NCI-H1417 treated with DMSO at 0.1 percent for 48 hours (cell line): Measurements from ENCODE around the gene ADSS1.

Source experiments
- DNase-seq: peaks from one replicate; lab custom pipeline; 2025; lab: John Stamatoyannopoulos, UW

Gene ADSS1

DNA sequence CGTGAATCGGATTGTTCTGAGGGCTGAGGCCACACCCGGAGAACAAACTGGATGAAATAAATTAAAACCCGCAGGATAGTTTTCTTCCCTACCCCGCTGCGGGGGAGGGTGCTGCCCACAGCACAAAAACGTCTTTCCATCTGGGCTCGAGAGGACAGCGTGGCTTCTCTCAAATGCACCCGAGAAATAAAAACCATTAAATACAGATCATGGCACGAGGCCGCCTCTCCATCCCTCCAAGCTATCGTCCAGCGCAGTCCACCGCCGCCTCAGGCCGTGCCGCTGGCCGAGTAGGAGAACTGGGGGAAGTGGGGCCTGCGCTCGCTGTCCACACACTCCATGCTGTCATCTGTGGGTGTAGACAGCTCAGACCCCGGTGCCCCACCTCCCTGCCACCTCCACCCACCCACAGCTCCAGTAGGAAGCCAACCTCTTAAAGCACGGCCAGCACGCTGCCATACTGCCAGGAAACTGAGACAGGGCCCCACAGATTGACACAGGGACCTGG is 46.1 kb downstream of the ADSS1 start:
- DNase-seq, result no peak

DNA sequence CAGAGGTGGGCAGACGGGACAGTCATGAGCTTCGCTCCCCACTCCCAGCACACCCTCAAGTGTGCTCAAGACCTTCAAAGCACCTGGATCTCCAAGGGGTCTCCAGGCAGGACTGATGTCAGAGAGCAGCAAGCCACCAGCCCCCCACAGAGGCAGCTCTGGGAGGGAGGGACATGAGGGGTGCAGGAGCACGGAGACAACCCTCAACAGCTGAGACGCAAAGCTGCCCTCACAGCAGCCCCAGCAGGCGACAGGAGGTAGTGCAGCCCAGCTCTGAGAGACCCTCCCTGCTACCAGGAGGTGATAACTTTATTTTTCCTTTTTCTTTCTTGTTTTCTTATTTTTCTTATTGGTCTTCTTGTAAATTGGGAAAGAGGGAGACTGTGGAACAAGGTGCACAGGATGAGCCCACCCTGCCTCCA is 46.8 kb downstream of the ADSS1 start:
- DNase-seq, result no peak

DNA sequence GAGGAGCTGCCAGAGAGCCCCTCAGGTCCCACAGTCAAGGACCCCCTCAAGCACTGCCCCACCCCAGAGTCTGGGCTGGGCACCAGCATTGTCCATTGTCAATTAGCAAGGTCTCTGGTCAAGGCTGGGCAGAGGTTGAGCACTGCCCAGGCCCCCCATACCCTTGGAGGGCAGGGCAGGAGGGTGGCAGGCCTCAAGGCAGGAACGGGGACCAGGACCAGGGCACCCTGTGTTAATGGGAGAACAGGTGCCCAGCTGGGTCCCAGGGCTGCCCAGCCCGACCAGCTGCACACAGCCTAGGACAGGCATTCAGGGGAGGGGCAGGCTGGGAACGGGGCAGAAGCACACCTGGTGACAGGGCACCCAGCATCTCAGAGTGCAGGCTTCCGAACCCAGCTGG is 47.3 kb downstream of the ADSS1 start:
- no peak for DNase-seq

DNA sequence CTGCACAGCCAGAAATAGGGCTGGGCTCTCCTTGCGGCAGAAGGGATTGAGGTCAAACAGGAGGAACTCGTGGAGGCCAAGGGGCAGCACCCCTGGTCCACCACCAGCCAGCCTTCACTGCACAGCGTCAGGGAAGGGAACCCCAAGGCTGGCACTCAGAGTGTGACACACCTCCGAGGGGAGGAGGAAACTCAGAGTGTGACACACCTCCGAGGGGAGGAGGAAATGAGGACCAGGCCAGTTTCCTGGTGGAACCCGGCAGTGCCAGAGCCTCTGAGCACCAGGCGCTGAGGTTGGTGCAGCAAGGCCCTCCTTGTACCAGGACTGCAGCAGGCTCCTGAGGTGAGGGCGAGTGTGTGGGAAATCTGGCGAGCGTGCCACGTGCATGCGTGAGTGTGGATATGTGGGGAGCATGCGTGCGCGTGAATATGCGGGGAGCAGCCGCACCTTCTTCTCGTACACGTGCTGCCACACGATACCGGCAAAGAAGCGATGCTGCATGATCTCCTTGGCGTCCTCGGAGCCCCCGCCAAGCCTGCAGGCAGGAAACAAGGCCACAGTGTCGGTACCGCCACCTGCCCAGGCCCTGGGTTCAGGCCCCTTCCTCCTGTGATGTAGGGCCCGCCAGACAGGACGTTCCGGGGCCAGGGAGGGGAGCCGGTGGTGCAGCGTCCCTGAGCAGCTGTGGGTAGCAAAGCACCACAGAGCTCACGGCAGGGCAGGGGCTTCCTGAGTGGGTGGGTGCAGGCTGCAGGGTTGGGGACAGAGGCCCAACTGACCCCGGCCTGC is 48.1 kb downstream of the ADSS1 start:
- DNase-seq, result no peak

DNA sequence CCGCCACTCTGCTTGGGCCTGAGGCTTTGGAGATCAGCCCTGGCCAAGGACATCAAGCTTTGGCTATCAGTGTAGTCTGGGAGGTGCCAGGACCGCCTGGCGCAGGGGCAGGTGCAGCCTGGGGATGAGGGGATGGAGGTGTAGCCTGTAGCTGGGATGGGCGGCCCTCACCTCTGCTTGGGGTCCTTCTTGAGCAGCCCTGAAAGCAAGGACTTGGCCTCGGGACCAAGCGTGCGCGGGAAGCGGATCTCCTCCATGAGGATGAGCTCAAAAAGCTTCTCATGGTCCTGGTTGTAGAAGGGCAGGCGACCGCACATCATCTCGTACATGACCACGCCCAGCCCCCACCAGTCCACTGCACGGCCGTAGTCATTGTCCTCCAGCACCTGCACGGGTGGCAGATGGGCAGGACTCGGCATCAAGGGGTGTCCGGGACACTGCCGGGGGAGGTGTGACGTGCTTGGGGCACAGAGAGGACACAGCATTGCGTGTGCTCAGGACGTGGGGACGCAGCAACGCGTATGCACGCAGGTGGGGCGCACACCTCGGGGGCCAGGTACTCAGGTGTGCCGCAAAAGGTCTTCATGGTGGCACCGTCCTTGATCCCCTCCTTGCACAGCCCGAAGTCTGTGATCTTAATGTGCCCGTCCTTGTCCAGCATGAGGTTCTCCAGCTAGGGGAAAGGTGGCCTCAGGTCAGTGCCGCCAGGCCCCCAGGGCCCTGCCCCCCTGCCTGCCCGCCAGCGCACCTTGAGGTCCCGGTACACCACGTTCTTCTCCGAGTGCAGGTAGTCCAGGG is 48.9 kb downstream of the ADSS1 start:
- no peak for DNase-seq

DNA sequence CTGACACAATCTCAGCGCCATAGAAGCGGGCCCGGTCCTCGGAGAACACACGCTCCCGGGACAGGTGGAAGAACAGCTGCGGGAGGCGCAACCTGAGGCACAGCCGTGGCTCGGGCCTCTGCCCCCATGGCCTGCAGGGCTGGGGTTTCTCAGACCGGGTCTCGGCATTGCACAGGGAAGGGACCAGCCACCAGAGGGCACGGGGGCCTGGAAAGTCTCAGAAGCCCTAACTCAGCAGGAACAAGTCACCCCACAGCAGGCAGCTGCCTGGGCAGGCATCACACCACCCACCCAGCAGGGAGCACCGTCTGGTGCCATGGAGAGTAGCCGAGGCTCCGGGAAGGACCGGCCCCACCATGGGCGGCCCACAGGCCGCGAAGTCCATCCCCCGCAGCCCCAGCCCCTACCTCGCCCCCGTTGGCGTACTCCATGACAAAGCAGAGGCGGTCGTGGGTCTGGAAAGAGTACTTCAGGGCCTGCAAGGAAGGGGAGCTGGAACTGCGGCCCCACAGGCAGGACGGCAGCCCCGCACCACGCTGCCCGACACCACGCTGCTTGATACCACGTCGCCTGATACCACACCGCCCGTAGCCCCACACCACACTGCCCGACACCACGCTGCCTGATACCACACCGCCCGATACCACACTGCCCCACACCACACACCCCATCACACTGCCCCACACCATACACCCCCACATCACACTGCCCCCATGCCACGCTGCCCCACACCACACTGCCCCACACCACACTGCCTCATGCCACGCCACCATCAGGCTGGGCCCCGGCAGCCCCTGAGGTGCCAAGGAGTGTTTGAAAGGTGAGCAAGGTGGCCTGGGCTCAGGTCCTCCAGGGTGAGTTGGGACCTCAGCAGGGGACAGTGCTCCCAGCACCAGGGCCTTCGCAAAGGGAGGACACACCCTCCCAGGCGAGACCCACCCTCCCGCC is 49.8 kb downstream of the ADSS1 start:
- no peak for DNase-seq

DNA sequence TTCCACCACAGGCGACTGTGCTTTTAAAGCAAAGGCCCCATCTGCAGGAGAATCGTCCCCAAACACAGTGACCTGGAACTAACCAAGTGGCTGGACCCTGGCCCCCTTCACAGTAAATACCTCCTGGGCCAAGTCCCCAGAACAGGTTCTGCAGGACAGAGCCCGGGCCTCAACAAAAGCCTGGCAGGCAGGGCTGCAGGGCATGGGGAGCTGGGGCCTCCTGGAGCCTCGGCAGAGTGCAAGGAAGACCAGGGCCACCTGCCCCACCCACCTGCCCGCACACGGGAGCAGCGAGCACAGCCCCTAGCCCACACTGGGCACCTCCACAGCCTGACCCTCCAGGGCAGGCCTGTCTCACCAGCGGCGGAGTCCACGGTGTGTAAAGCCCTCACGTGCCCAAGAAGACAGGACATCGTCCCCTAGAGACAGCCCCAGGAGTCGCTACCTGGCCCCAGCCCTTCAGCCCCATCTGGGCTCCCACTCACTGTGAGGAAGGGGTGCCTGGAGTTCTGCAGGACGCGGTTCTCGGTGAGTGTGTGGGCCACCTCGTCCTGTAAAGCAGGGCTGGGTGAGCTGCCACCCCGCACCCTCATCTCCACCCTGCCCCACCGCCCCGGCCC is 50.5 kb downstream of the ADSS1 start:
- no peak for DNase-seq

DNA sequence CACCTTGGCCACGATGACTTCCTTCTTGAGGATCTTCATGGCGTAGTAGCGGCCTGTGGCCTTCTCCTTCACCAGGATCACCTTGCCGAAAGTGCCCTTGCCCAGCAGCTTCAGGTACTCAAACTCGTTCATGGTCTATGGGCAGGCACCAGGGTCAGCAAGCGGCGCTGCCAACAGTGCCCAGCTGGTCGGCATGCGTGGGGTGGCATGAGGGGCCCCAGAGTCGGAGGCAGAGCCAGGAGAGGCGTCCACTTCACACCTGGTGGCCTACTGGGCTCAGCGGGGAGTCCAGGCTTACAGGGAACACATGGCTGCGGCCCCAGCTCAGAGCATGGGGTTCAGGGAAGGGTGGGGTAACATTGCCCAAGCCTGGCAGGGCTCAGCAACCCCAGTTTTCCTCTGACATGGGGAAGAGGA is 51.1 kb downstream of the ADSS1 start:
- DNase-seq, result no peak

DNA sequence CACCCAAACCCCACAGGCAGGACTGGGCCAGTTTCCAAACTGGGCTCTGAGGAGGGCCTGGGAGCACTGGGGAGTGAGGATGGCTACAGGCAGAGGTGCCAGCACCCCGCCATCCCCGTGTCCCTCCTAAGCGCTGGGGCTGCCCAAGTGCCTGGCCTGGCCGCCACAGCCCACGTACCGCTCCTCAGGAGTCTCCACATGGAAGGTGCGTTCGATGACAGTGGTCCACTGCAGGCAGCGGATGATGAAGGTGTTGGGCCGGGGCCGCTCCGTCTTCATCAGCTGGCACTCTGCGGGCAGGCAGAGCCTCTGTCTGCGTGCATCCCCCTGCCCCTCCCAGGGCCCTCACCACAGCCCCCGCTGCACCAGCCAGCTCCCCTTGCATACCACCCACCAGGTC is 52.5 kb downstream of the ADSS1 start:
- DNase-seq, result no peak

DNA sequence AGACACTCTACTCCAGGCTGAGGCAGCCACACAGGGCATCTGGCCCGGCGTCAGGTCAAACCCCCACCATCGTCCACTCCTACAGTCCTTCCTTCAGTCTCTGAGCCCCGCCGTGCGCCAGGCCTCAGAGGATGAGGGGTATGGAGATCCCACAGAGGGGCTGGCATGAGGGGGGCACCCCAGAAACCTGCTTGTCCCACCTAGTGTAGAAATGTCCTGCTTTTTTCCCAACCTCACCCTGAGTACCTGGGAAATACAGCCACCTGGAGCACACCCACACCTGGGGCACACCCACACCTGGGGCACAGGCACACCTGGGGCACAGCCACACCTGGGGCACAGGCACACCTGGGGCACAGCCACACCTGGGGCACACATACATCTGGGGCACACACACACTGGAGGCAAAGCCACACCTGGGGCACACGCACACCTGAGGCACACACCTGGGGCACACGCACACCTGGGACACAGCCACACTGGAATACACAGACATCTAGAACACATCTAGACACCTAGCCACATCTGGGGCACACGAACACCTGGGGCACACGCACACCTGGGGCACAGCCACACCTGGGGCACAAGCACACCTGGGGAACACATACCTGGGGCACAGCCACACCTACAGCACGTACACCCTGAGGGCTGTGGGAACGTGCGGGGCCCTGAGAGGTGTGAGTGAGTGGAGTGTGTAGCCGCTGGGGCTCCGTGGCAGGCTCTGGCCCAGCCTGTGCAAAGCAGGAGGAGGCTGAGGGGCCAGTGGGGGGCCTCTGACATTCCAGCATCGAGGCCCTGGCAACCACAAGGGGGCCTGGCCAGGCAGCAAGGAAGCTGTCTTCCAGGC is 53.2 kb downstream of the ADSS1 start:
- DNase-seq, result no peak

DNA sequence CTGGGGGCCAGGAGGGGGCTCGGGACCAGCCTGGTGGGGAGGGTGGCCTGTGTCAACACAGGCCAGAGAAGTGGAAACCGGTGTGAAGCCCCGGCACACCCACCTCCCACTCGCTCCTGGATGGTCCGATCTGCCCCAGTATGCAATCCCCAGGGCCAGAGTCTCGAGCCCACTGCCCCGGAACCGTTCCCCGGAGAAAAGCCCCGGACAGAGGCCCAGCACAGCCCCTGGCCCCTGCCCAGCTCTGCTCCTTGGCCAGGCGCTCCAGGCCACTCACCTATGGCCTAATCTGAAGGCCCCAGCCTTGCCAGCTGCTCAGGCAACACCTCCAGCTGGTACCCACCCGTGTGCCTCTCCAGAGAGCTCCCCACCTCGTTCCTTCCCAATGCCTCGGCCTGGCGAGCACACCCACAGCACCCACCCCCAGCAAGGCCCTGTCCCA is 53.8 kb downstream of the ADSS1 start:
- DNase-seq, result no peak

DNA sequence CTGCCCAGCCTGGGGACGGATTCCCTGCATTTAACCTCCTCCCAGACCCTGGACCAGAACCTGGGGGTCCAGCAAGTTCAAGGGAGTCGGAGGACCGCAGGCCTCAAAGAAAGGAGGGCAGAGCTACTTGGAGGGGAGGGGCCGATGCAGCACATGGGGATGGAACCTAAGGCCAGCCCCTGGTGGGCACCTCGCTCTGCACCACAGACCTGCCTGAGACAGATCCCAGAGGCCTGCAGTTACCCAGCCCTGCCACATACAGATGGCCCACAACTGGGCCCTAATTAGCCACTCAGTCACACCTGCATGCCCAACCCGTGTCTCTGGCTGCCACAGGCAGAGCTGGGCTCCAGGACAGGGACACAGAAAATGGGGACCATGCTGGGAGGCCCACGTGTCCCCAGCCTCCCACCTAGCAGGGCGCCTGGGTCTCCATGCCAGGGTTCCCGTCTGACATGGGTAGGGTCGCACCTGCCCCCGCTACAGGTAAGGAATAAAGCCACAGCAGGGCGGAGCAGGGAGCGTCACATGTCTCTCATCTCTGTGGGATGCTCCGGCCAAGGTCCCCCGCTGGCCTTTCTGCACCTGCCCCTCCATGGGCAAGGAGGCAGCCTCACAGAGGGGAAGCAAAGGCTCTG is 54.8 kb downstream of the ADSS1 start:
- DNase-seq, result no peak

DNA sequence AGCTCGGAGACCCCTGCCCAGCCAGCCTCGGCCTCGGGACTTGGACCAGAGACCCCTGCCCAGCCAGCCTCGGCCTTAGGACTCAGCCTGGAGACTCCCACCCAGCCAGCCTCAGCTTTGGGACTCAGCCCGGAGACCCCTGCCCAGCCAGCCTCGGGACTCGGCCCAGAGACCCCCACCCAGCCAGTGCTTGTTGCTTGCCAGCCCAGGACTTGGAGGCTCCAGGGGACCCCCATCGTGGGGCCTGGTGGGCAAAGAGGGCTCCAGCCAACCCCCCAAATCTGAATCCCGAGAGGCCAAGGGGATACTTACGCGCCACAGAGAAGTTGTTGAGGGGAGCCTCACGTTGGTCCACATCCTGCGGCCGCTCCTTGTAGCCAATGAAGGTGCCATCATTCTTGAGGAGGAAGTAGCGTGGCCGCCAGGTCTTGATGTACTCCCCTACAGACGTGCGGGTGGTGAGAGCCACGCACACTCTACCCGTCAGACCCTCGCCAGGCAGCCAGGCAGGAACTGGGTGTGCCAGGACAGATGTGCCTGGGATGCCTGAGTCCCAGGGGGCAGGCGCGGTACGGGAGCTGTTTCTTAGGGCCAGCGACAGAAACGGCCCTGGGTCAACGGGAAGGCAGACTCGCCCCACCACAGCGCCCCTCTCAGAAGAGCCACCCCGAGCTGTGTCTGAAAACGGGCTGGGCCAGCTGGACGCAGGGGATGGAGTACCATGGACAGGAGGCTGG is 55.9 kb downstream of the ADSS1 start:
- no peak for DNase-seq

DNA sequence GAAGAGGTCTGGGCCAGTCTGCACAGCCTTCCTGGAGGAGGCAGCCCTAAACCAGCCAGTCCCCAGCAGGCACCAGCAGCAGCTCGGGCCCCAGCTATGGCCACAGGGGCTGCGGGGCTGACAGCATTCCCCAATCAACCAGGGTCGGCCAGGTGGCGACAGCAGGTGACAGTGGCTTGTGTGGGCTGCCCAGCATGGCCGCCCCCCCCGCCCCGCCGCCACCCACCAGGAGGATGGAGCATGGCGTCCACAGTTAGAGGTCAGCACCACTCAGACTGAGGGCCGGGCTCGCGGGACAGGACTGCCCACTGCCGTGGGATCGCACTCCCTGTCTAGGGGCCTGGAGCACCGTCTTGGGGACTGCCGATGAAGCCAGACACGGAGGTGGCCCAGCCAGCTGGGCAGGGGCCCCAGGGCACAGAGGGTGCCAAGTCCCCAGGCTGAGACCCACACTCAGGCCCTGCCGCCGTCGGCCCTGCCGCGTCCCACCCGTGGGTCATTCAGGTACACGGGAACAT is 56.5 kb downstream of the ADSS1 start:
- no peak for DNase-seq

DNA sequence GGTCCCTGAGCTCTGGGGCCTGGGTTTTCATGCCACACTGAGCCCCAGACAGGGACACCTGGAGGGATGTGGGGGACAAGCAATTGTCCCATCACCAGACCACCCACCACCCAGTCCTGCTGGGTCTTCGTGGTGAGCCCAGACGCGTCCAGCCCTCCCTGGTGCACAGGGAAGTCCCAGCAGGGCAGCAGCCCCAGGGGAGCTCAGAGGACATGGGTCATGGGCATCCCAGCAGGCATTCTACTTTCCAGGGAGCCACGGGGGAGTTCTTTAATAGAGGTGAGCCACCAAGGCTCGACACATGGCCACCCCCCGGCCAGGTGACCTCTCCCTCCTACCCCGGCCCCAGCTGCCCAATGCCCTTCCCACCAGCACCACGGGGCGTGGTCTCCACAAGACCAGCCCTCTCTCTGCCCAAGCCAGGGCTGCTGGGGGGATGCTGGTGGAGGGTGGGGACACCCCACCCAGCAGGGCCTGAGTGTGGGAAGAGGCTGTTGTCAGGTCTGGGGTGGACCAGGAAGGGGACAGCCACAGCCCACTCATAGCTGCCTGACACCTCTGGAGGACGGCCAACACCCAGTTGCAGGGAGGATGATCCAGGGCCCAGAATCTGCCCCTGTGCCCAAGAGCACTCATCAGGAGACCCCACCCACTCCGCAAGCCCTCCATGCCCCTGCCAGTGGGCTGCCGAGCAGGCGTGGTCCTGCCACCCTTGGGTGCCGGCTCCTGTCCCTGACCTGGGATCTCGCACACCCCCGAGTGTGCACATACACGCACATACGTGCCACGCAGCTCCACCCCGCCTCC is 57.4 kb downstream of the ADSS1 start:
- no peak for DNase-seq

DNA sequence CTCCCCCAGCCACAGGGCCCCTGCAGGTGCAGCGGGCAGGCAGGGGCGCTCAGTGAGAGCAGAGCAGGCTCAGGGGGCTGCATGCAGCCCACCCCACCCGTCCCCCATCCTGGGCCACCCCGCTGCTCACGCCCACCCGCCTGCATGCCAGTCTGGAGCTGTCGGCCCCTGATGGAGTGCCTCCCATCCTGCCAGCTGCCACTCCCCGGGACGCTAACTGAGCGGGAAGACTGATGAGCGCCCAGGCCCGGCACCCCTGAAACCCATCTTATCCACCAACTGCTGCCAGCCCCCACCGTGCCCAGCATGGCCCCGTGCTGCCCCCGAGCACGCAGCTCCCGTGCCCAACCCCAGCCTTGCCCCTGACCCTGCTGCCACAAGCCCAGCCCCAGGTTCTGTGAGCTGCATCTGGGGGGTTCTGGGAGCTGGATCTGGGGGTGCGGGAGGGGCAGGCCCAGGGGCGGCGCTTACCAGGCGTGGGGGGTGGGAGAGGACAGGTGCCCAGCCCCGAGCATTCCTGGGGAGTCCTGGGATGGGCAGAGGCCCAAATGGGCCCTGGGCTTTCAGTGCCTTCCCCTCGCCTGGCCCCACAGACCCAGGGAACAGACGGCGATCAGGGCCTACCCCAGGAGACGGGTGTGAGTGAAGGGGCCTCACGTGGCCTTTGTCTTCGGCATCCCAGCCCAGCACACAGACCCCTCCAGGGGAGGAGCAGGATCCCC is 58.2 kb downstream of the ADSS1 start:
- DNase-seq, result no peak

DNA sequence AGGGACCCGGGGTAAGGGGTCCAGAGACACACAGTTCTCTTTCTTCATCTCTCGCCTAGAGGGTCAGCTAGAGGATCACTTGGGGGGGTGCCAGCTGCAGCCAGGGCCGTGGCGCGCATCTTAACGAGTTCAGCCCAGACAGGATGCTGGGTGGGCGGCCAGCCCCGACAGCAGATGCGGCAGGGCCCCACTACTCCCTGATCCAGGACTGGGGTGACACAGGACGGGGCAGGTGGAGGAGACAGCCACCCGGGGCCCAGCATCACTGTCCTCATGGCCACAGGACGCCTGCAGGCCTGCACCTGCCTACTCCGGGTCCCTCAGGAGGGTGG is 58.7 kb downstream of the ADSS1 start:
- no peak for DNase-seq
